Tibial nerve (tissue), 4 donors: Measurements from ENCODE around the gene CCDC85C. TPM values are rescaled to one million over a fixed set of nuclear protein-coding genes. Genes with fewer than 3 reads are reported as not detected.

ENCODE experiments used
- DNase-seq, 2 donors: peaks; one replicate each; pipeline ENCODE4 v3.0.0-alpha.2; 2019; ENCODE audit warnings: low spot score in 2 of 2
- H3K27ac ChIP-seq, 4 donors: fragments of 200-600 bp; sonication (generic) in 3 of 4; one replicate each; pipeline ENCODE4 v1.5.1; 2017 to 2019; ENCODE audit warnings: mild to moderate bottlenecking in 1 of 4
- H3K27me3 ChIP-seq, 2 donors: fragments of 200-600 bp; sonication (generic) in 1 of 2; one replicate each; pipeline versions ENCODE4 v1.5.1 to v1.6.0; 2017 to 2019
- H3K36me3 ChIP-seq, 3 donors: fragments of 200-600 bp; sonication (generic); one replicate each; pipeline ENCODE4 v1.5.1; 2018 to 2019
- H3K4me1 ChIP-seq, 4 donors: fragments of 200-600 bp; sonication (generic) in 3 of 4; one replicate each; pipeline ENCODE4 v1.5.1; 2017 to 2019
- H3K4me3 ChIP-seq, 4 donors: fragments of 200-600 bp; sonication (generic) in 3 of 4; one replicate each; pipeline ENCODE4 v1.5.1; 2017 to 2019; ENCODE audit warnings: mild to moderate bottlenecking in 1 of 4, moderate library complexity in 1 of 4
- H3K9me3 ChIP-seq, 4 donors: fragments of 200-600 bp; sonication (generic) in 3 of 4; one replicate each; pipeline ENCODE4 v1.5.1; 2017 to 2019
- EP300 ChIP-seq, 2 donors: sonication (generic); formaldehyde crosslinking; IDR thresholded peaks; one replicate each; pipeline ENCODE4 v1.6.1; 2017; ENCODE audit warnings: antibody characterized with exemption in 2 of 2, mild to moderate bottlenecking in 1 of 2
- POLR2A ChIP-seq, 2 donors: fragments of 450-650 bp; IDR thresholded peaks; one replicate each; pipeline ENCODE4 v1.6.1; 2017; ENCODE audit warnings: antibody characterized with exemption in 2 of 2, mild to moderate bottlenecking in 2 of 2, moderate library complexity in 2 of 2
- WGBS, 2 donors: methylation state at CpG; one replicate each; pipeline ENCODE4 v1.1.5; 2018; 5-methylcytosine and 5-hydroxymethylcytosine counted together
- total RNA-seq, 4 donors: library from RNA; depleted of rRNA; stranded (reverse); fragments of >200 nt; gene quantifications; one replicate each; pipeline ENCODE4 v1.1.0, GENCODE V29; 2016
- TF ChIP-seq, protein P1 (sequence below), 5 experiments: fragments of 200-600 bp in 3 of 5; fragments of 450-650 bp in 2 of 5; sonication (generic) in 3 of 5; IDR thresholded peaks; one replicate each; pipeline ENCODE4 v1.5.1; 2016 to 2019; ENCODE audit warnings: antibody characterized with exemption in 5 of 5, mild to moderate bottlenecking in 3 of 5, moderate library complexity in 2 of 5

Gene CCDC85C
- total RNA-seq, 4 donors from 2014 or later = 0.60 to 4.6 (median 1.8) TPM

DNA sequence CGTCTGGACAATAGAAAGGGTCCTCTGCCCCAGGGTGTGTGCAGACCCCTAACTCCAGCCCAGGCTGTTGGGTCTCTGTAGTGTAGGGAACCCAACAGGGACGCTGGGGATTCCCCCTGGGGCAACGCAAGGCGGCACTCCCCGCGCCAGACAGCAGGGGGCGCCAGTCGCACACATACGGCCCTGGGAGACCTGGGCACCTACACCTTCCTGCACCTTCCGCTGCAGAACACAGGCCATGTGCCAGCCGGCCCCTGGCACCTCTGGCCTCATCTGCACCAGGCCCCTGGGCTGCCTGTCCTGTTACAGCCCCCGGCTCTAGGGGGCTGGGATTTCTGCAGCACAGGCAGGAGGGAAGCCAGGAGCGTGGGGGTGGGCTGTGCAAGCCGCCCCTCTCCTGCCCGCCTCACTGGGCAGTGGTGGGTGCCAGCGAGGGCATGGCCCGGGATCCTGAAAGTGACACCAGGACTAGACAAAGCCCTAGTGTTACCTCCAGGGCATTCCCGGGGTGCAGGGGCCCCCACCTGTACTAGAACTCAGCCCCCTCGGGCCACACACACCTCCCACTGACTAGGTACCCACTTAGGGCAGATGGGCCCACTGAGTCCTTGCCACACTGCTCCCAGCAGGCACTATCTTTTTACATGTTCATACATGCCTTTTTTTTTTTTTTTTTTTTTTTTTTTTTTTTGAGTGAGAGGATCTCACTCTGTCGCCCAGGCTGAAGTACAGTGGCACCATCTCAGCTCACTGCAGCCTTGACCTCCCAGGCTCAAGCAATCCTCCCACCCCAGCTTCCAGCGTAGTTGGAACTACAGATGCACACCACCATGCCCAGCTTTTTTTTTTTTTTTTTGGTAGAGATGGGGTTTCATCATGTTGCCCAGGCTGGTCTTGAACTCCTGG is 85.3 kb downstream of the CCDC85C start:
- Histone ChIP-seq H3K4me1 (peaks cover 0 to 31% (median 6%) of the 10 kb centered on the region in 4 donors), H3K4me3 (no peak overlapping the region), H3K36me3 (peaks cover 0 to 19% (median 0%) of the 10 kb centered on the region in 3 donors), H3K9me3 (no peaks in the 10 kb centered on the region), H3K27ac (no peak overlapping the region), H3K27me3 (no peaks in the 10 kb centered on the region)
- TF ChIP-seq, protein P1, sequence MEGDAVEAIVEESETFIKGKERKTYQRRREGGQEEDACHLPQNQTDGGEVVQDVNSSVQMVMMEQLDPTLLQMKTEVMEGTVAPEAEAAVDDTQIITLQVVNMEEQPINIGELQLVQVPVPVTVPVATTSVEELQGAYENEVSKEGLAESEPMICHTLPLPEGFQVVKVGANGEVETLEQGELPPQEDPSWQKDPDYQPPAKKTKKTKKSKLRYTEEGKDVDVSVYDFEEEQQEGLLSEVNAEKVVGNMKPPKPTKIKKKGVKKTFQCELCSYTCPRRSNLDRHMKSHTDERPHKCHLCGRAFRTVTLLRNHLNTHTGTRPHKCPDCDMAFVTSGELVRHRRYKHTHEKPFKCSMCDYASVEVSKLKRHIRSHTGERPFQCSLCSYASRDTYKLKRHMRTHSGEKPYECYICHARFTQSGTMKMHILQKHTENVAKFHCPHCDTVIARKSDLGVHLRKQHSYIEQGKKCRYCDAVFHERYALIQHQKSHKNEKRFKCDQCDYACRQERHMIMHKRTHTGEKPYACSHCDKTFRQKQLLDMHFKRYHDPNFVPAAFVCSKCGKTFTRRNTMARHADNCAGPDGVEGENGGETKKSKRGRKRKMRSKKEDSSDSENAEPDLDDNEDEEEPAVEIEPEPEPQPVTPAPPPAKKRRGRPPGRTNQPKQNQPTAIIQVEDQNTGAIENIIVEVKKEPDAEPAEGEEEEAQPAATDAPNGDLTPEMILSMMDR (IDR thresholded peaks at IDR 0.05) = peak; percentile 89 to 96 (median 93)
- TF ChIP-seq EP300 (IDR thresholded peaks at IDR 0.05) = no peak
- 30 to 34% methylated on average over 21 of the region's 21 CpGs for WGBS, 2 donors
- DNase-seq = peak; percentile 45 to 70

GRCh38 chr14:99517643-99518381 is 86.2 kb downstream of the CCDC85C start:
- Histone ChIP-seq H3K27me3 (no peaks in the 10 kb centered on the region), H3K4me1 (peaks cover 0 to 22% (median 1%) of the 10 kb centered on the region in 4 donors), H3K27ac (no peak overlapping the region), H3K4me3 (no peak overlapping the region), H3K9me3 (no peaks in the 10 kb centered on the region), H3K36me3 (peaks cover 0 to 28% (median 0%) of the 10 kb centered on the region in 3 donors)
- DNase-seq = peak in 1 of 2 donors; percentile 10
- 58 to 77% methylated on average over 6 to 7 of the region's 16 CpGs for WGBS, 2 donors
- TF ChIP-seq, protein P1 (IDR thresholded peaks at IDR 0.05) = no peak
- TF ChIP-seq POLR2A (IDR thresholded peaks at IDR 0.05) (no peak), EP300 (IDR thresholded peaks at IDR 0.05) (no peak)

- Histone ChIP-seq H3K36me3 (peaks cover 0 to 32% (median 0%) of the 10 kb centered on the region in 3 donors), H3K27me3 (no peaks in the 10 kb centered on the region), H3K9me3 (no peaks in the 10 kb centered on the region), H3K4me1 (peaks cover 0 to 22% (median 2%) of the 10 kb centered on the region in 4 donors), H3K27ac (no peak overlapping the region), H3K4me3 (no peak overlapping the region)
- WGBS, 2 donors = 87 to 91% methylated on average over 9 to 14 of the region's 14 CpGs
- TF ChIP-seq POLR2A (IDR thresholded peaks at IDR 0.05) = no peak
- TF ChIP-seq, protein P1 (IDR thresholded peaks at IDR 0.05) = no peak
- TF ChIP-seq EP300 (IDR thresholded peaks at IDR 0.05) = no peak
- DNase-seq = peak in 1 of 2 donors; percentile 11
Observed at GRCh38 chr14:99516871-99517642, 87.0 kb downstream of the CCDC85C start.

DNA sequence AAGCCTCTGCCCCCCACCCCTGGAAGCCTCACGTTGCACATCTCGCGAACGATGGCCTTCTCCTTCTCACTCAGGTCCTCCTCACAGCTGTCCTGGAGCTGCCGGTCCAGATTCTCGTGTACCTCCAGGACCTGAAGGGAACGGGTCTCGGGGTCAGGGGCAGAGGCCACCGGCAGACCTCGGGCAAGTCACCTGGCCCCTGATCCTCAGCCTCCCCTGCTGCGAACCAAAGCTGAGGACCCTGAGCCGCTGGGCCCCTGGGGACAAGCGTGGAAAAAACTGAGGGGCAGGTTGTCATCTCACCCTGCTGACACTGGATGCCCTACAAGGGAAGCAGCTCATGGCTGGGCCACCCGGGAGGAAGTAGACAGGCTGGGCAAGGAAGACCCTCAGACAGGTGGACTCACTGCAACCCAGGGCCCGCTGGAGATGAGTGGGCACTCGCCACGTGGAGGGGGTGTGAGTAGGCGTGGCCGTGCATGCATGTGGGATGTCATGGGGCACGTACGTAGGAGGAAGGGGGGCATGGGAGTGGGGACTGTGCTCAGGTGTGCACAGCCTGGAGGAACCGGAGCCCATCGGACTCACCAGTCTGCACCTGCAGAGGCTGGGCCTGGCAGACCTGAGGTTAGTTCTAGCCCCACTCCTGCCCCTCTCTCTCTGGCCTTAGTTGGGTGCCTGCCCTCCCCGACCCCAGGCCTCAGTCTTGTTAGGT is 87.7 kb downstream of the CCDC85C start:
- Histone ChIP-seq H3K9me3 (no peaks in the 10 kb centered on the region), H3K4me1 (peaks cover 0 to 28% (median 6%) of the 10 kb centered on the region in 4 donors), H3K4me3 (no peak overlapping the region), H3K27ac (no peak overlapping the region), H3K36me3 (peaks cover 0 to 32% (median 0%) of the 10 kb centered on the region in 3 donors), H3K27me3 (no peaks in the 10 kb centered on the region)
- 80 to 82% methylated on average over 22 to 23 of the region's 24 CpGs for WGBS, 2 donors
- peak in 1 of 2 donors; percentile 13 for DNase-seq
- TF ChIP-seq, protein P1 (IDR thresholded peaks at IDR 0.05) = no peak
- TF ChIP-seq POLR2A (IDR thresholded peaks at IDR 0.05) (no peak), EP300 (IDR thresholded peaks at IDR 0.05) (no peak)
